Panc1 (cell line): ENCODE data around the gene RUNX1. TPM values are rescaled to one million over a fixed set of nuclear protein-coding genes. Genes with fewer than 3 reads are reported as not detected.

Experiments used
- ATAC-seq: fragments of 200-7000 bp; cut with Tn5 transposase; 2 replicates; pipeline ENCODE4 v1.9.1; 2020; ENCODE audit warnings: mild to moderate bottlenecking, moderate library complexity
- BruUV-seq: library from RNA; stranded (reverse); fragments of 400-500 nt; replicated peaks from 2 replicates; lab custom pipeline; 2021; lab: Mats Ljungman, UMichigan
- CTCF ChIA-PET: fragments of 300-600 bp; sonication (Branson Sonifier 250); formaldehyde crosslinking; loops from one replicate; lab custom pipeline; 2022; ENCODE audit warnings: antibody characterized with exemption; lab: Charles Lee
- POLR2A ChIA-PET: fragments of 300-600 bp; sonication (Branson Sonifier 250); formaldehyde crosslinking; loops from one replicate; lab custom pipeline; 2022; ENCODE audit warnings: antibody characterized with exemption; lab: Charles Lee
- DNase-seq: peaks from one replicate; pipeline ENCODE4 v3.0.0-alpha.2; 2010; ENCODE audit warnings: low read depth, low spot score
- H3K27ac ChIP-seq: 2 replicates; pipeline ENCODE4 v1.5.1; 2011; ENCODE audit warnings: mild to moderate bottlenecking, low read length, inconsistent platforms
- H3K27me3 ChIP-seq: fragments of 200-500 bp; sonication (Bioruptor generic); 2 replicates; pipeline ENCODE4 v1.6.0; 2014; ENCODE audit warnings: low read length, inconsistent platforms; ENCODE audit not compliant: control insufficient read depth, insufficient read depth
- H3K36me3 ChIP-seq: fragments of 200-500 bp; sonication (Bioruptor generic); 2 replicates; pipeline ENCODE4 v1.5.1; 2014; ENCODE audit warnings: inconsistent platforms, mild to moderate bottlenecking, low read length, moderate library complexity; ENCODE audit not compliant: control insufficient read depth, insufficient read depth
- H3K4me1 ChIP-seq: 2 replicates; pipeline ENCODE4 v1.5.1; 2011; ENCODE audit warnings: inconsistent platforms, mild to moderate bottlenecking, low read length, moderate library complexity; ENCODE audit not compliant: control insufficient read depth, insufficient read depth
- H3K4me3 ChIP-seq, 2 experiments: 2 replicates each; pipeline ENCODE4 v1.5.1; 2011 to 2012; ENCODE audit warnings: low read depth in 2 of 2, low read length in 2 of 2, mild to moderate bottlenecking in 2 of 2, inconsistent platforms in 1 of 2, moderate library complexity in 1 of 2
- H3K9me3 ChIP-seq: fragments of 200-500 bp; sonication (Bioruptor generic); 2 replicates; pipeline ENCODE4 v1.5.1; 2014; ENCODE audit warnings: low read depth, mild to moderate bottlenecking, inconsistent platforms, low read length, moderate library complexity; ENCODE audit not compliant: control insufficient read depth, insufficient read depth
- POLR2AphosphoS5 ChIP-seq: IDR thresholded peaks from 2 replicates; pipeline ENCODE4 v1.6.1; 2012; ENCODE audit warnings: mild to moderate bottlenecking, low read depth, low read length, moderate library complexity
- SIN3A ChIP-seq: IDR thresholded peaks from 2 replicates; pipeline ENCODE4 v1.6.1; 2012; ENCODE audit warnings: low read depth, mild to moderate bottlenecking, low read length, moderate library complexity, borderline replicate concordance; ENCODE audit not compliant: insufficient read depth
- TCF7L2 ChIP-seq: IDR thresholded peaks from 2 replicates; pipeline ENCODE4 v1.6.1; 2011; ENCODE audit warnings: mild to moderate bottlenecking, low read depth, low read length, inconsistent platforms
- in situ Hi-C: cut with HindIII; loops from 2 replicates; pipeline ENCODE4 v1.10.0; 2016; ENCODE audit warnings: low sequenced_read_pairs, low pct_unique_long_range_greater_than_20kb
- intact Hi-C: fragments of 100-400 bp; cut with micrococcal nuclease; formaldehyde crosslinking; loops from one replicate; pipeline ENCODE4 v1.10.0; 2022; ENCODE audit not compliant: unreplicated experiment
- total RNA-seq: library from RNA; stranded (reverse); gene quantifications from one replicate; pipeline ENCODE4 v1.2.1, GENCODE V29; 2021; ENCODE audit not compliant: unreplicated experiment
- TF ChIP-seq, protein P1 (sequence below): fragments of 450-650 bp; IDR thresholded peaks from 2 replicates; pipeline ENCODE4 v1.5.1; 2017; ENCODE audit warnings: mild to moderate bottlenecking
- TF ChIP-seq, protein P2 (sequence below), 2 experiments: IDR thresholded peaks; 2 replicates each; pipeline ENCODE4 v1.6.1; 2011 to 2012; ENCODE audit warnings: low read depth in 2 of 2, control low read depth in 1 of 2, low read length in 1 of 2, mild to moderate bottlenecking in 1 of 2, moderate library complexity in 1 of 2; ENCODE audit not compliant: insufficient read depth in 1 of 2

The RUNX1 gene
- total RNA-seq, 1 experiment from 2014 or later, result 22.4 TPM

DNA sequence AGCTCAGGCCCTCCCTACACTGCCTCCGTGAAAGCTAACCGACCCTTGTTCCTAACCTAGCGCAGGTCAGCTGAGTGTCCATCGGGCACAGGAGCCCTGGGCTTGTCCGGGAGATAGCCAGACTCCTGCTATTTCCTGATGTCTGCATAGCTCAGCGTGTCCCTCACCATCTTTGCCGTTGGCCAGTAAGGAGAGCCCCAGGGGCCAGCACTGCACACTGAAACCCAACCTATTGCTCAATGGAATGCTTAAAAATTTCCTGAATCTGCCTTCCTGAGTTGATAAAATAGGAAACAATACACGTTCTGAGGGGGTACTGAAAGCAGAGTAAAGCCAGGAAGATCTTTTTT is 2.2 kb downstream of the RUNX1 start:
- H3K4me3 ChIP-seq, result peak overlapping the region; percentile 30 to 68
- POLR2A ChIA-PET, result no interaction called here
- no peaks in the 10 kb centered on the region for H3K27me3 ChIP-seq
- ATAC-seq, result no peak
- peak overlapping the region; percentile 34 for H3K27ac ChIP-seq
- CTCF ChIA-PET, result interaction anchor here (0.6 kb wide), 2 partner anchors 9 to 129 kb away, joined by 3 to 8 read pairs; no protein-coding TSS in a partner anchor
- H3K4me1 ChIP-seq, result peaks cover 8% of the 10 kb centered on the region
- in situ Hi-C loops, result no loop called here
- H3K9me3 ChIP-seq, result no peaks in the 10 kb centered on the region
- no peaks in the 10 kb centered on the region for H3K36me3 ChIP-seq
- no TSS peak for BruUV-seq
- DNase-seq, result no peak
- TF ChIP-seq TCF7L2 (no peak), SIN3A (no peak), POLR2AphosphoS5 (no peak)
- TF ChIP-seq, protein P1, sequence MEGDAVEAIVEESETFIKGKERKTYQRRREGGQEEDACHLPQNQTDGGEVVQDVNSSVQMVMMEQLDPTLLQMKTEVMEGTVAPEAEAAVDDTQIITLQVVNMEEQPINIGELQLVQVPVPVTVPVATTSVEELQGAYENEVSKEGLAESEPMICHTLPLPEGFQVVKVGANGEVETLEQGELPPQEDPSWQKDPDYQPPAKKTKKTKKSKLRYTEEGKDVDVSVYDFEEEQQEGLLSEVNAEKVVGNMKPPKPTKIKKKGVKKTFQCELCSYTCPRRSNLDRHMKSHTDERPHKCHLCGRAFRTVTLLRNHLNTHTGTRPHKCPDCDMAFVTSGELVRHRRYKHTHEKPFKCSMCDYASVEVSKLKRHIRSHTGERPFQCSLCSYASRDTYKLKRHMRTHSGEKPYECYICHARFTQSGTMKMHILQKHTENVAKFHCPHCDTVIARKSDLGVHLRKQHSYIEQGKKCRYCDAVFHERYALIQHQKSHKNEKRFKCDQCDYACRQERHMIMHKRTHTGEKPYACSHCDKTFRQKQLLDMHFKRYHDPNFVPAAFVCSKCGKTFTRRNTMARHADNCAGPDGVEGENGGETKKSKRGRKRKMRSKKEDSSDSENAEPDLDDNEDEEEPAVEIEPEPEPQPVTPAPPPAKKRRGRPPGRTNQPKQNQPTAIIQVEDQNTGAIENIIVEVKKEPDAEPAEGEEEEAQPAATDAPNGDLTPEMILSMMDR, result no peak
- TF ChIP-seq, protein P2, sequence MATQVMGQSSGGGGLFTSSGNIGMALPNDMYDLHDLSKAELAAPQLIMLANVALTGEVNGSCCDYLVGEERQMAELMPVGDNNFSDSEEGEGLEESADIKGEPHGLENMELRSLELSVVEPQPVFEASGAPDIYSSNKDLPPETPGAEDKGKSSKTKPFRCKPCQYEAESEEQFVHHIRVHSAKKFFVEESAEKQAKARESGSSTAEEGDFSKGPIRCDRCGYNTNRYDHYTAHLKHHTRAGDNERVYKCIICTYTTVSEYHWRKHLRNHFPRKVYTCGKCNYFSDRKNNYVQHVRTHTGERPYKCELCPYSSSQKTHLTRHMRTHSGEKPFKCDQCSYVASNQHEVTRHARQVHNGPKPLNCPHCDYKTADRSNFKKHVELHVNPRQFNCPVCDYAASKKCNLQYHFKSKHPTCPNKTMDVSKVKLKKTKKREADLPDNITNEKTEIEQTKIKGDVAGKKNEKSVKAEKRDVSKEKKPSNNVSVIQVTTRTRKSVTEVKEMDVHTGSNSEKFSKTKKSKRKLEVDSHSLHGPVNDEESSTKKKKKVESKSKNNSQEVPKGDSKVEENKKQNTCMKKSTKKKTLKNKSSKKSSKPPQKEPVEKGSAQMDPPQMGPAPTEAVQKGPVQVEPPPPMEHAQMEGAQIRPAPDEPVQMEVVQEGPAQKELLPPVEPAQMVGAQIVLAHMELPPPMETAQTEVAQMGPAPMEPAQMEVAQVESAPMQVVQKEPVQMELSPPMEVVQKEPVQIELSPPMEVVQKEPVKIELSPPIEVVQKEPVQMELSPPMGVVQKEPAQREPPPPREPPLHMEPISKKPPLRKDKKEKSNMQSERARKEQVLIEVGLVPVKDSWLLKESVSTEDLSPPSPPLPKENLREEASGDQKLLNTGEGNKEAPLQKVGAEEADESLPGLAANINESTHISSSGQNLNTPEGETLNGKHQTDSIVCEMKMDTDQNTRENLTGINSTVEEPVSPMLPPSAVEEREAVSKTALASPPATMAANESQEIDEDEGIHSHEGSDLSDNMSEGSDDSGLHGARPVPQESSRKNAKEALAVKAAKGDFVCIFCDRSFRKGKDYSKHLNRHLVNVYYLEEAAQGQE (IDR thresholded peaks at IDR 0.05; ENCODE audit: insufficient read depth in 1 of 2, low read depth in 2 of 2, low read length in 1 of 2), result no peak
- intact Hi-C loops, result loop anchor here (5.0 to 10.0 kb wide), 2 partner anchors 155 to 208 kb away; no protein-coding TSS in a partner anchor

DNA sequence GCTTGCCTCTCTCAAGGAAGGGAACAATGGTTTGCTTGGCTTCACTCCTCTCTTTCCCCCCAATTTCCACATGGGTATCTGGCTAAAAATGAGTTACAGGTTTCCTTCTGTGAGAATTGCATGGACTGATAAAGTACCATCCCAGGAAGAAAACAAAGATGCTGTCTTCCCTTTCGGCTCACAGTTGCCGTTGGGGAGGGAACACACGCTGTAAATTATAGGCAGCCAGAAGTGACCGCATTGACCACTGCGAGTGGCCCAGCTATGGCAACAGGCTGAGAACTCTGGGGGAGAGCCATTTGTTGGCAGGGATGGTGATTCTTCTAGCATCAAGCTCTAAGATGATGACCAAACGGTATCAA is 2.9 kb downstream of the RUNX1 start:
- intact Hi-C loops (loop anchor here (5.0 to 10.0 kb wide), 2 partner anchors 154 to 209 kb away; no protein-coding TSS in a partner anchor), in situ Hi-C loops (no loop called here)
- Histone ChIP-seq H3K36me3 (no peaks in the 10 kb centered on the region), H3K27ac (0 out of 2 replicates have a peak overlapping the region, but pooled peaks have one; percentile 34), H3K9me3 (no peaks in the 10 kb centered on the region), H3K4me1 (peaks cover 6% of the 10 kb centered on the region), H3K4me3 (0 out of 4 replicates have a peak overlapping the region, but pooled peaks of 1 of the 2 experiments have one; percentile 1), H3K27me3 (no peaks in the 10 kb centered on the region)
- ATAC-seq (no peak), DNase-seq (no peak)
- ChIA-PET CTCF (no interaction called here), POLR2A (no interaction called here)
- TF ChIP-seq, protein P2 (IDR thresholded peaks at IDR 0.05; ENCODE audit: insufficient read depth in 1 of 2, low read depth in 2 of 2, low read length in 1 of 2), result no peak
- TF ChIP-seq SIN3A (no peak), POLR2AphosphoS5 (no peak), TCF7L2 (no peak)
- TF ChIP-seq, protein P1, result no peak
- no TSS peak for BruUV-seq
